Measurements from ENCODE around the gene CENPT. TPM values are rescaled to one million over a fixed set of nuclear protein-coding genes. Genes with fewer than 3 reads are reported as not detected.

The CENPT gene
- total and polyA plus RNA-seq, 10 of the 15 experiments (the other 5 are each of a cell fraction or from before 2014, with no cell fraction given) = 1.1 to 45.7 (median 24.5) TPM

GRCh38 chr16:67883872-67884261 is 36.4 kb upstream of the CENPT start (continued):
- TF ChIP-seq, protein P1, sequence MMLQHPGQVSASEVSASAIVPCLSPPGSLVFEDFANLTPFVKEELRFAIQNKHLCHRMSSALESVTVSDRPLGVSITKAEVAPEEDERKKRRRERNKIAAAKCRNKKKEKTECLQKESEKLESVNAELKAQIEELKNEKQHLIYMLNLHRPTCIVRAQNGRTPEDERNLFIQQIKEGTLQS (IDR thresholded peaks at IDR 0.05; ENCODE audit: borderline replicate concordance, extremely low read depth, low read depth, low read length) = no peak
- TF ChIP-seq BCL11A (IDR thresholded peaks at IDR 0.05; ENCODE audit: low read depth, low read length) = no peak
- no peak for TF ChIP-seq ZBED1 (IDR thresholded peaks at IDR 0.05; ENCODE audit: borderline replicate concordance)
- TF ChIP-seq SMC3 (IDR thresholded peaks at IDR 0.05; ENCODE audit: borderline replicate concordance, low read length) = peak; percentile 79
- TF ChIP-seq SIN3A (IDR thresholded peaks at IDR 0.05; ENCODE audit: low read depth, low read length) = no peak
- no peak for TF ChIP-seq TARDBP (IDR thresholded peaks at IDR 0.05; ENCODE audit: borderline replicate concordance)
- TF ChIP-seq, protein P2, sequence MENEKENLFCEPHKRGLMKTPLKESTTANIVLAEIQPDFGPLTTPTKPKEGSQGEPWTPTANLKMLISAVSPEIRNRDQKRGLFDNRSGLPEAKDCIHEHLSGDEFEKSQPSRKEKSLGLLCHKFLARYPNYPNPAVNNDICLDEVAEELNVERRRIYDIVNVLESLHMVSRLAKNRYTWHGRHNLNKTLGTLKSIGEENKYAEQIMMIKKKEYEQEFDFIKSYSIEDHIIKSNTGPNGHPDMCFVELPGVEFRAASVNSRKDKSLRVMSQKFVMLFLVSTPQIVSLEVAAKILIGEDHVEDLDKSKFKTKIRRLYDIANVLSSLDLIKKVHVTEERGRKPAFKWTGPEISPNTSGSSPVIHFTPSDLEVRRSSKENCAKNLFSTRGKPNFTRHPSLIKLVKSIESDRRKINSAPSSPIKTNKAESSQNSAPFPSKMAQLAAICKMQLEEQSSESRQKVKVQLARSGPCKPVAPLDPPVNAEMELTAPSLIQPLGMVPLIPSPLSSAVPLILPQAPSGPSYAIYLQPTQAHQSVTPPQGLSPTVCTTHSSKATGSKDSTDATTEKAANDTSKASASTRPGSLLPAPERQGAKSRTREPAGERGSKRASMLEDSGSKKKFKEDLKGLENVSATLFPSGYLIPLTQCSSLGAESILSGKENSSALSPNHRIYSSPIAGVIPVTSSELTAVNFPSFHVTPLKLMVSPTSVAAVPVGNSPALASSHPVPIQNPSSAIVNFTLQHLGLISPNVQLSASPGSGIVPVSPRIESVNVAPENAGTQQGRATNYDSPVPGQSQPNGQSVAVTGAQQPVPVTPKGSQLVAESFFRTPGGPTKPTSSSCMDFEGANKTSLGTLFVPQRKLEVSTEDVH (IDR thresholded peaks at IDR 0.05; ENCODE audit: low read depth, partially characterized antibody) = no peak
- no peak for TF ChIP-seq BCL3 (IDR thresholded peaks at IDR 0.05; ENCODE audit: borderline replicate concordance, insufficient read depth, low read depth, low read length, poor library complexity, severe bottlenecking)
- TF ChIP-seq, protein P3, sequence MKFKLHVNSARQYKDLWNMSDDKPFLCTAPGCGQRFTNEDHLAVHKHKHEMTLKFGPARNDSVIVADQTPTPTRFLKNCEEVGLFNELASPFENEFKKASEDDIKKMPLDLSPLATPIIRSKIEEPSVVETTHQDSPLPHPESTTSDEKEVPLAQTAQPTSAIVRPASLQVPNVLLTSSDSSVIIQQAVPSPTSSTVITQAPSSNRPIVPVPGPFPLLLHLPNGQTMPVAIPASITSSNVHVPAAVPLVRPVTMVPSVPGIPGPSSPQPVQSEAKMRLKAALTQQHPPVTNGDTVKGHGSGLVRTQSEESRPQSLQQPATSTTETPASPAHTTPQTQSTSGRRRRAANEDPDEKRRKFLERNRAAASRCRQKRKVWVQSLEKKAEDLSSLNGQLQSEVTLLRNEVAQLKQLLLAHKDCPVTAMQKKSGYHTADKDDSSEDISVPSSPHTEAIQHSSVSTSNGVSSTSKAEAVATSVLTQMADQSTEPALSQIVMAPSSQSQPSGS (IDR thresholded peaks at IDR 0.05; ENCODE audit: low read length) = no peak
- no peak for TF ChIP-seq ZZZ3 (IDR thresholded peaks at IDR 0.05; ENCODE audit: control insufficient read depth, insufficient read length, low read depth)
- TF ChIP-seq ZNF592 (IDR thresholded peaks at IDR 0.05) = no peak
- TF ChIP-seq GATAD2B (conservative IDR thresholded peaks at IDR 0.05; ENCODE audit: low read depth) = no peak
- no peak for TF ChIP-seq PKNOX1 (IDR thresholded peaks at IDR 0.05)
- no peak for TF ChIP-seq SIX5 (IDR thresholded peaks at IDR 0.05; ENCODE audit: low read depth, low read length, severe bottlenecking)
- TF ChIP-seq IKZF1 (conservative IDR thresholded peaks at IDR 0.05) = no peak
- TF ChIP-seq MXI1 (IDR thresholded peaks at IDR 0.05; ENCODE audit: low read depth, low read length) = no peak
- 0 out of 4 replicates have a peak, but pooled peaks of 1 of the 2 experiments have one; percentile 7 for TF ChIP-seq BHLHE40 (IDR thresholded peaks at IDR 0.05; ENCODE audit: borderline replicate concordance in 1 of 2, low read depth in 2 of 2, low read length in 1 of 2)
- no peak for TF ChIP-seq CHD1 (IDR thresholded peaks at IDR 0.05; ENCODE audit: low read depth, low read length)
- TF ChIP-seq SUPT20H (IDR thresholded peaks at IDR 0.05; ENCODE audit: borderline replicate concordance, control insufficient read depth, low read depth, low read length) = no peak
- TF ChIP-seq RBBP5 (conservative IDR thresholded peaks at IDR 0.05) = no peak

Data from GM12878 (cell line).